Neural progenitor cell (in vitro differentiated cells): ENCODE measurements around the gene CCL15. TPM values are rescaled to one million over a fixed set of nuclear protein-coding genes. Genes with fewer than 3 reads are reported as not detected.

Experiments
- DNase-seq: peaks from one replicate; pipeline ENCODE4 v3.0.0-alpha.2; 2016; ENCODE audit warnings: low spot score
- H2AFZ ChIP-seq: fragments of 200-600 bp; sonication (generic); replicated peaks from 2 replicates; pipeline ENCODE4 v1.6.1; 2016; ENCODE audit warnings: antibody characterized with exemption
- H3F3A ChIP-seq: fragments of 200-600 bp; sonication (generic); 2 replicates; pipeline ENCODE4 v1.6.1; 2016; ENCODE audit warnings: antibody characterized with exemption, low read depth
- H3K27ac ChIP-seq: fragments of 200-600 bp; sonication (generic); 2 replicates; pipeline ENCODE4 v1.5.1; 2016; ENCODE audit warnings: mild to moderate bottlenecking
- H3K27me3 ChIP-seq: fragments of 200-600 bp; sonication (generic); 2 replicates; pipeline ENCODE4 v1.6.1; 2016; ENCODE audit warnings: mild to moderate bottlenecking, moderate library complexity
- H3K36me3 ChIP-seq: fragments of 200-600 bp; sonication (generic); 2 replicates; pipeline ENCODE4 v1.5.1; 2016
- H3K4me1 ChIP-seq: fragments of 200-600 bp; sonication (generic); 2 replicates; pipeline ENCODE4 v1.6.1; 2016; ENCODE audit warnings: mixed run types
- H3K4me2 ChIP-seq: fragments of 200-600 bp; sonication (generic); 2 replicates; pipeline ENCODE4 v1.6.1; 2016
- H3K4me3 ChIP-seq: fragments of 200-600 bp; sonication (generic); 2 replicates; pipeline ENCODE4 v1.5.1; 2016
- H3K79me2 ChIP-seq: fragments of 200-600 bp; sonication (generic); 2 replicates; pipeline ENCODE4 v1.6.1; 2016; ENCODE audit warnings: low read depth
- H3K9ac ChIP-seq: fragments of 200-600 bp; sonication (generic); 2 replicates; pipeline ENCODE4 v1.6.1; 2016
- H3K9me3 ChIP-seq: fragments of 200-600 bp; sonication (generic); 2 replicates; pipeline ENCODE4 v1.5.1; 2016; ENCODE audit warnings: low read depth
- H4K20me1 ChIP-seq: fragments of 200-600 bp; sonication (generic); 2 replicates; pipeline ENCODE4 v1.6.1; 2016; ENCODE audit warnings: low read depth
- H3K27ac Mint-ChIP-seq: 3 replicates; pipeline ENCODE4 v1.8.0; 2021; ENCODE audit warnings: mixed read lengths
- H3K27me3 Mint-ChIP-seq: 2 replicates; pipeline ENCODE4 v1.8.0; 2022; ENCODE audit warnings: low read depth, mild to moderate bottlenecking, inconsistent platforms, moderate library complexity, mixed read lengths; ENCODE audit not compliant: insufficient read depth
- H3K36me3 Mint-ChIP-seq: 3 replicates; pipeline ENCODE4 v1.8.0; 2021; ENCODE audit warnings: mixed read lengths
- H3K4me1 Mint-ChIP-seq: 3 replicates; pipeline ENCODE4 v1.8.0; 2021; ENCODE audit warnings: mixed read lengths
- H3K4me3 Mint-ChIP-seq: 3 replicates; pipeline ENCODE4 v1.8.0; 2021; ENCODE audit warnings: mild to moderate bottlenecking, moderate library complexity, mixed read lengths
- H3K9me3 Mint-ChIP-seq: 3 replicates; pipeline ENCODE4 v1.8.0; 2020; ENCODE audit warnings: mixed read lengths
- CTCF ChIP-seq: fragments of 200-600 bp; sonication (generic); IDR thresholded peaks from 2 replicates; pipeline ENCODE4 v1.5.1; 2017; ENCODE audit warnings: antibody characterized with exemption, mild to moderate bottlenecking
- EZH2 ChIP-seq: fragments of 200-600 bp; sonication (generic); IDR thresholded peaks from 2 replicates; pipeline ENCODE4 v1.6.1; 2017; ENCODE audit warnings: antibody characterized with exemption, mild to moderate bottlenecking, moderate library complexity
- EZH2phosphoT487 ChIP-seq: fragments of 200-600 bp; sonication (generic); IDR thresholded peaks from 2 replicates; pipeline ENCODE4 v1.6.1; 2017; ENCODE audit warnings: antibody characterized with exemption
- total RNA-seq: library from RNA; depleted of rRNA; stranded (reverse); fragments of >200 nt; gene quantifications from 2 replicates; pipeline ENCODE4 v1.2.3, GENCODE V29; 2015; ENCODE audit warnings: low replicate concordance

The CCL15 gene
- not detected in 2 replicates for total RNA-seq

- Histone ChIP-seq H3K4me3 (no peak within 1 kb of the TSS), H2AFZ (no peak within 1 kb of the TSS), H3K27ac (no peak within 1 kb of the TSS), H4K20me1 (no peaks in the 10 kb centered on the region), H3K9ac (no peak within 1 kb of the TSS), H3K27me3 (no peaks in the 10 kb centered on the region), H3K79me2 (no peaks in the 10 kb centered on the region), H3K4me1 (no peaks in the 10 kb centered on the region), H3K9me3 (no peaks in the 10 kb centered on the region), H3K36me3 (no peaks in the 10 kb centered on the region), H3K4me2 (no peak within 1 kb of the TSS), H3F3A (no peaks in the 10 kb centered on the region)
- Mint-ChIP-seq H3K36me3 (no peaks in the 10 kb centered on the region), H3K4me1 (peaks cover 15% of the 10 kb centered on the region), H3K9me3 (peaks cover 3% of the 10 kb centered on the region), H3K27ac (peak within 1 kb of the TSS; percentile 21), H3K27me3 (peaks cover 6% of the 10 kb centered on the region), H3K4me3 (peak within 1 kb of the TSS; percentile 36)
- no peak for DNase-seq
- TF ChIP-seq EZH2phosphoT487 (no peak), CTCF (no peak), EZH2 (no peak)
These were observed at the start of gene CCL15 for GRCh38 chr17:36001110-36001771. Gene CCL15, minus strand, starts transcription at chr17:36001553. Its CDS starts 61 bp downstream, at chr17:36001492.

GRCh38 chr17:36049643-36050042 is 48.3 kb upstream of the CCL15 start:
- Histone ChIP-seq H4K20me1 (no peaks in the 10 kb centered on the region), H3K9me3 (no peaks in the 10 kb centered on the region), H3K27me3 (no peaks in the 10 kb centered on the region), H3K79me2 (no peaks in the 10 kb centered on the region), H2AFZ (no peak overlapping the region), H3K4me1 (no peaks in the 10 kb centered on the region), H3F3A (no peaks in the 10 kb centered on the region), H3K4me2 (no peak overlapping the region), H3K4me3 (no peak overlapping the region), H3K9ac (no peak overlapping the region), H3K27ac (no peak overlapping the region), H3K36me3 (no peaks in the 10 kb centered on the region)
- peaks cover 29% of the 10 kb centered on the region for H3K9me3 Mint-ChIP-seq
- TF ChIP-seq CTCF = no peak
- TF ChIP-seq EZH2phosphoT487 = no peak
- no peak for TF ChIP-seq EZH2
- no peaks in the 10 kb centered on the region for H3K4me1 Mint-ChIP-seq
- no peak overlapping the region for H3K4me3 Mint-ChIP-seq
- no peak for DNase-seq
- H3K36me3 Mint-ChIP-seq = no peaks in the 10 kb centered on the region
- H3K27ac Mint-ChIP-seq = no peak overlapping the region
- no peaks in the 10 kb centered on the region for H3K27me3 Mint-ChIP-seq

GRCh38 chr17:36048066-36048465 is 46.7 kb upstream of the CCL15 start:
- Histone ChIP-seq H3K4me2 (no peak overlapping the region), H3K9me3 (no peaks in the 10 kb centered on the region), H3K27ac (no peak overlapping the region), H2AFZ (no peak overlapping the region), H4K20me1 (no peaks in the 10 kb centered on the region), H3K79me2 (no peaks in the 10 kb centered on the region), H3K27me3 (no peaks in the 10 kb centered on the region), H3K4me3 (no peak overlapping the region), H3F3A (no peaks in the 10 kb centered on the region), H3K9ac (no peak overlapping the region), H3K36me3 (no peaks in the 10 kb centered on the region), H3K4me1 (no peaks in the 10 kb centered on the region)
- Mint-ChIP-seq H3K36me3 (no peaks in the 10 kb centered on the region), H3K27me3 (no peaks in the 10 kb centered on the region), H3K9me3 (peaks cover 29% of the 10 kb centered on the region), H3K4me1 (no peaks in the 10 kb centered on the region), H3K27ac (no peak overlapping the region), H3K4me3 (no peak overlapping the region)
- no peak for DNase-seq
- TF ChIP-seq CTCF (no peak), EZH2phosphoT487 (no peak)
